HG03139 (cell line): ENCODE measurements around the gene HIP1.
A peak's percentile ranks its signal among the peaks of the same experiment; 100 is the strongest.
"Not testable (repeated sequence)": the region's sequence is repeated elsewhere in the genome, so short reads cannot be mapped to it uniquely, and the experiment has no call there.

Source experiments
- ATAC-seq: cut with Tn5 transposase; IDR thresholded peaks from one replicate; pipeline ENCODE4 v1.9.1; 2021; ENCODE audit not compliant: unreplicated experiment

The HIP1 gene

GRCh38 chr7:75739796-75740672 is 1.3 kb upstream of the HIP1 start:
- ATAC-seq, result no peak

GRCh38 chr7:75738975-75739795 is 444 bp upstream of the HIP1 start:
- ATAC-seq, result peak; percentile 93

GRCh38 chr7:75737856-75738603 is 711 bp downstream of the HIP1 start:
- ATAC-seq, result no peak

GRCh38 chr7:75735581-75736350 is 3.0 kb downstream of the HIP1 start:
- no peak for ATAC-seq

- ATAC-seq, result no peak
Observed at GRCh38 chr7:75734586-75735458, 3.9 kb downstream of the HIP1 start.

GRCh38 chr7:75732764-75733630 is 5.7 kb downstream of the HIP1 start:
- ATAC-seq, result no peak

- no peak for ATAC-seq
Observed at GRCh38 chr7:75732016-75732521, 6.7 kb downstream of the HIP1 start.

- ATAC-seq, result no peak
Observed at GRCh38 chr7:75729851-75730274, 8.9 kb downstream of the HIP1 start.

GRCh38 chr7:75727881-75728593 is 10.7 kb downstream of the HIP1 start:
- ATAC-seq, result no peak

GRCh38 chr7:75727351-75727750 is 11.4 kb downstream of the HIP1 start:
- not testable (repeated sequence) for ATAC-seq

- no peak for ATAC-seq
Observed at GRCh38 chr7:75725306-75725705, 13.4 kb downstream of the HIP1 start.

GRCh38 chr7:75723444-75723843 is 15.3 kb downstream of the HIP1 start:
- ATAC-seq, result no peak

- no peak for ATAC-seq
Observed at GRCh38 chr7:75722373-75722772, 16.4 kb downstream of the HIP1 start.

GRCh38 chr7:75721922-75722321 is 16.8 kb downstream of the HIP1 start:
- ATAC-seq, result not testable (repeated sequence)

- no peak for ATAC-seq
Observed at GRCh38 chr7:75721426-75721825, 17.3 kb downstream of the HIP1 start.

GRCh38 chr7:75719626-75720025 is 19.1 kb downstream of the HIP1 start:
- ATAC-seq, result no peak

GRCh38 chr7:75718390-75719031 is 20.2 kb downstream of the HIP1 start:
- ATAC-seq, result no peak
